OCI-LY3 (cell line): ENCODE data around the gene CD2BP2.

Experiments
- EZH2phosphoT487 ChIP-seq: fragments of 200-600 bp; shearing (Covaris generic); IDR thresholded peaks from 2 replicates; pipeline ENCODE4 v1.6.1; 2018; ENCODE audit warnings: antibody characterized with exemption, mixed run types, low read depth
- TF ChIP-seq, protein P1 (sequence below): fragments of 200-600, 300-600 bp; sonication (generic); IDR thresholded peaks from 2 replicates; pipeline ENCODE4 v1.5.1; 2014; ENCODE audit warnings: antibody characterized with exemption, low read length, low read depth

DNA sequence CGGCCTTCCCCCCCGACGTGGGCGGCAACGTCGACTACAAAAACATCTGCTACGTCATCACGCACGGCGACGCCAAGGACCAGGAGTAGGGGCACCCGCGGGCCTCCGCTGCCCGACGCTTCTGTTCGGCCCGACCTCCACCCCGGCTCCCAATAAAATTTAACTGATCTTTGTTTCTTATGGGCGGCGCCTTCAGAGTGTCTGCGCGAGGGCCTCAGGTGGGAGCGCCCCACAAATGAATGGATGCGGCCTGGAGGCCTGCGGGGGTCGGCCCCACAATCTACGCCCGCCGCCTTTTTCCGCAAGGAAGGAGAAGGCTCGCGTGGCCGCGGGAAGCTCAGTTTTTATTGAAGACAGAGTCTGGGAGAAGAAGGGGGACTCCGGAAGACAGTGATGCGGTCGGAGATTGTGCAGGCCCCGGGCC, 22.7 kb upstream of the CD2BP2 start:
- TF ChIP-seq, protein P1, sequence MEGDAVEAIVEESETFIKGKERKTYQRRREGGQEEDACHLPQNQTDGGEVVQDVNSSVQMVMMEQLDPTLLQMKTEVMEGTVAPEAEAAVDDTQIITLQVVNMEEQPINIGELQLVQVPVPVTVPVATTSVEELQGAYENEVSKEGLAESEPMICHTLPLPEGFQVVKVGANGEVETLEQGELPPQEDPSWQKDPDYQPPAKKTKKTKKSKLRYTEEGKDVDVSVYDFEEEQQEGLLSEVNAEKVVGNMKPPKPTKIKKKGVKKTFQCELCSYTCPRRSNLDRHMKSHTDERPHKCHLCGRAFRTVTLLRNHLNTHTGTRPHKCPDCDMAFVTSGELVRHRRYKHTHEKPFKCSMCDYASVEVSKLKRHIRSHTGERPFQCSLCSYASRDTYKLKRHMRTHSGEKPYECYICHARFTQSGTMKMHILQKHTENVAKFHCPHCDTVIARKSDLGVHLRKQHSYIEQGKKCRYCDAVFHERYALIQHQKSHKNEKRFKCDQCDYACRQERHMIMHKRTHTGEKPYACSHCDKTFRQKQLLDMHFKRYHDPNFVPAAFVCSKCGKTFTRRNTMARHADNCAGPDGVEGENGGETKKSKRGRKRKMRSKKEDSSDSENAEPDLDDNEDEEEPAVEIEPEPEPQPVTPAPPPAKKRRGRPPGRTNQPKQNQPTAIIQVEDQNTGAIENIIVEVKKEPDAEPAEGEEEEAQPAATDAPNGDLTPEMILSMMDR = no peak
- TF ChIP-seq EZH2phosphoT487 = no peak
